Endothelial cell (in vitro differentiated cells): ENCODE data around the gene RABGEF1. TPM values are rescaled to one million over a fixed set of nuclear protein-coding genes. Genes with fewer than 3 reads are reported as not detected.
"Not testable (repeated sequence)": the region's sequence is repeated elsewhere in the genome, so short reads cannot be mapped to it uniquely, and the experiment has no call there.

ENCODE experiments used
- DNase-seq: peaks from one replicate; pipeline ENCODE4 v3.0.0; 2021; ENCODE audit warnings: low spot score
- H3K27ac Mint-ChIP-seq: one replicate; pipeline ENCODE4 v1.8.0; 2021; ENCODE audit warnings: mixed read lengths, inconsistent platforms; ENCODE audit not compliant: unreplicated experiment
- H3K27me3 Mint-ChIP-seq: one replicate; pipeline ENCODE4 v1.8.0; 2021; ENCODE audit warnings: mild to moderate bottlenecking, moderate library complexity, mixed read lengths, inconsistent platforms; ENCODE audit not compliant: unreplicated experiment
- H3K36me3 Mint-ChIP-seq: one replicate; pipeline ENCODE4 v1.8.0; 2021; ENCODE audit warnings: mild to moderate bottlenecking, low read depth, mixed read lengths, inconsistent platforms; ENCODE audit not compliant: unreplicated experiment
- H3K4me1 Mint-ChIP-seq: one replicate; pipeline ENCODE4 v1.8.0; 2021; ENCODE audit warnings: mild to moderate bottlenecking, mixed read lengths, inconsistent platforms; ENCODE audit not compliant: unreplicated experiment
- H3K4me3 Mint-ChIP-seq: one replicate; pipeline ENCODE4 v1.8.0; 2021; ENCODE audit warnings: mild to moderate bottlenecking, mixed read lengths, inconsistent platforms; ENCODE audit not compliant: unreplicated experiment
- H3K9me3 Mint-ChIP-seq: one replicate; pipeline ENCODE4 v1.8.0; 2021; ENCODE audit warnings: mixed read lengths, inconsistent platforms; ENCODE audit not compliant: unreplicated experiment
- total RNA-seq: library from RNA; stranded (reverse); fragmentation: NEBNext Ultra II Directional; extraction: Animal tissue kit (Norgen Biotek cat#: 25700); gene quantifications from one replicate; pipeline ENCODE4 v1.2.1, GENCODE V29; 2021; ENCODE audit not compliant: unreplicated experiment
- TF ChIP-seq, protein P1 (sequence below): fragments of 200-600 bp; sonication (generic); IDR thresholded peaks from one replicate; pipeline ENCODE4 v1.5.0; 2021; ENCODE audit warnings: antibody characterized with exemption; ENCODE audit not compliant: unreplicated experiment

The RABGEF1 gene
- total RNA-seq, 1 donor from 2014 or later, result 19.2 TPM

DNA sequence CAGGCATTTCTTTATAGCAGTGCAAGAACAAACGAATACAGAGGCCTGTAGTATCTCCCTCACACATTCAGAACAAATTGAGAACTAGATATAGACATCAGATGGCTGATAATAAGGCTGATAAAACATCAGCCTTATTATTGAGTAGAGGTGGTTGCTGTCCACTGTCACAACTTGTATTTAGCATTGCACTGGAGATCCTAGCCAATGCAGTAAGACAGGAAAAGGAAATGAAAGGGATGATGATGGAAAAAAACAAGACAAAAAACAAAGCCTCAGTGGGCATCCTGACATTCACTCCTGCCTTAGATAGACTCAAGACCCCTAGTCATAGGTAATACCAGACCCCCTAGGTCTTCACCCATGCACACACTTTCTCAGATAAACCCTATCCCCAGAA lies 4.7 kb upstream of the RABGEF1 start:
- peaks cover 16% of the 10 kb centered on the region for H3K36me3 Mint-ChIP-seq
- H3K27ac Mint-ChIP-seq, result no peak overlapping the region
- H3K4me3 Mint-ChIP-seq, result peak overlapping the region; percentile 76
- H3K9me3 Mint-ChIP-seq, result peaks cover 6% of the 10 kb centered on the region
- TF ChIP-seq, protein P1, sequence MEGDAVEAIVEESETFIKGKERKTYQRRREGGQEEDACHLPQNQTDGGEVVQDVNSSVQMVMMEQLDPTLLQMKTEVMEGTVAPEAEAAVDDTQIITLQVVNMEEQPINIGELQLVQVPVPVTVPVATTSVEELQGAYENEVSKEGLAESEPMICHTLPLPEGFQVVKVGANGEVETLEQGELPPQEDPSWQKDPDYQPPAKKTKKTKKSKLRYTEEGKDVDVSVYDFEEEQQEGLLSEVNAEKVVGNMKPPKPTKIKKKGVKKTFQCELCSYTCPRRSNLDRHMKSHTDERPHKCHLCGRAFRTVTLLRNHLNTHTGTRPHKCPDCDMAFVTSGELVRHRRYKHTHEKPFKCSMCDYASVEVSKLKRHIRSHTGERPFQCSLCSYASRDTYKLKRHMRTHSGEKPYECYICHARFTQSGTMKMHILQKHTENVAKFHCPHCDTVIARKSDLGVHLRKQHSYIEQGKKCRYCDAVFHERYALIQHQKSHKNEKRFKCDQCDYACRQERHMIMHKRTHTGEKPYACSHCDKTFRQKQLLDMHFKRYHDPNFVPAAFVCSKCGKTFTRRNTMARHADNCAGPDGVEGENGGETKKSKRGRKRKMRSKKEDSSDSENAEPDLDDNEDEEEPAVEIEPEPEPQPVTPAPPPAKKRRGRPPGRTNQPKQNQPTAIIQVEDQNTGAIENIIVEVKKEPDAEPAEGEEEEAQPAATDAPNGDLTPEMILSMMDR, result no peak
- no peak for DNase-seq
- peaks cover 7% of the 10 kb centered on the region for H3K27me3 Mint-ChIP-seq
- no peaks in the 10 kb centered on the region for H3K4me1 Mint-ChIP-seq

DNA sequence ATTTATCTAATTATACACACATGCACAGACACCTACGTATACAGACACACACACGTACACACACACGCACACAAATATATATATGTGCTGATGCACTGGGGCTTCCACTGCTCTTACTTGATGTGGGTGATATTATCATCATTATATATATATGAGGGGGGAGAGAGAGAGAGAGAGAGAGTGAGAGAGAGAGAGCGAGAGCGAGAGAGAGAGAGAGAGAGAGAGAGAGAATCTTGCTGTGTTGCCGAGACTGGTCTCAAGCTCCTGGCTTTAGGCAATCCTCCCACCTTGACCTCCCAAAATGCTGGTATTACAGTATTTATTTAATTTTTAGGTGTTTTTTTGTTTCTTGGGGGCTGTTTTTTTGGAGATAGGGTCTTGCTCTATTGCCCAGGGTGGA lies 3.6 kb upstream of the RABGEF1 start:
- H3K4me3 Mint-ChIP-seq, result no peak overlapping the region
- H3K4me1 Mint-ChIP-seq, result no peaks in the 10 kb centered on the region
- peaks cover 16% of the 10 kb centered on the region for H3K36me3 Mint-ChIP-seq
- TF ChIP-seq, protein P1, result no peak
- DNase-seq, result no peak
- peaks cover 6% of the 10 kb centered on the region for H3K9me3 Mint-ChIP-seq
- H3K27ac Mint-ChIP-seq, result no peak overlapping the region
- H3K27me3 Mint-ChIP-seq, result peaks cover 10% of the 10 kb centered on the region

DNA sequence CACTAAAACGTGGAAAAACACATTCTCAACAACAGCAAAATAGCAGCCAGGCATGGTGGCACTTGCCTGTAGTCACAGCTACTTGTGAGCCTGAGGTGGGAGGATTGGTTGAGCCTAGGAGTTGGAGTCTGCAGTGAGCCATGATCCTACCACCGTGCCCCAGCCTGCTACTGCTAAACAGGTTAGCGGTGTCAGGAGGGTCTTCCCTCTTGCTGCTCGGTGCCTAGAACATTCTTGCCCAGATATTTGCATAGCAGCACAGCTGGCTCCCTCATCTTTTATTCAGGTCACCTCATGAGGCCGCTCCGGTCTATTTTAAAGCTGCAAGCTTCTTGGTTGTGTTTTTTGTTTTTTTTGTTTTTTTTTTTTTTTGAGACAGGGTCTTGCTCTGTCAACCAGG lies 2.9 kb upstream of the RABGEF1 start:
- TF ChIP-seq, protein P1, result no peak

DNA sequence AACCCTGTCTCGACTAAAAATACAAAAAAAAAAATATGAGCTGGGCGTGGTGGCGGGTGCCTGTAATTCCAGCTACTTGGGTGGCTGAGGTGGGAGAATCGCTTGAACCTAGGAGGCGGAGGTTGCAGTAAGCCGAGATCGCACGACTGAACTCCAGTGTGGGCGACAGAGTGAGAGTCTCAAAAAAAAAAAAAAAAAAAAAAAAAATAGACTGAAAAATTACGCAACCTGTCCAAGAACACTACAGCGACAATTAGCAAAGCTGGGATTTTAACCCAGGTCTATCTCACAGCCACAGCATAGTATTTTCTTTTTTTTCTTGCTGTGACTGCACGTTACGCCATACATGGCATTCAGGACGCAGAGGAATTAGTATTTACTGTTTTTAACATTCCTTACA lies 1.1 kb upstream of the RABGEF1 start:
- Mint-ChIP-seq H3K4me1 (peaks cover 6% of the 10 kb centered on the region), H3K9me3 (peaks cover 6% of the 10 kb centered on the region), H3K27me3 (peaks cover 14% of the 10 kb centered on the region), H3K4me3 (peak overlapping the region; percentile 94), H3K27ac (peak overlapping the region; percentile 92), H3K36me3 (peaks cover 19% of the 10 kb centered on the region)
- TF ChIP-seq, protein P1, result no peak
- no peak for DNase-seq

More for the DNA sequence above, 2.9 kb upstream of the RABGEF1 start:
- Mint-ChIP-seq H3K4me1 (peaks cover 6% of the 10 kb centered on the region), H3K27ac (no peak overlapping the region), H3K27me3 (peaks cover 12% of the 10 kb centered on the region), H3K4me3 (no peak overlapping the region), H3K9me3 (peaks cover 6% of the 10 kb centered on the region), H3K36me3 (peaks cover 19% of the 10 kb centered on the region)
- DNase-seq, result no peak

DNA sequence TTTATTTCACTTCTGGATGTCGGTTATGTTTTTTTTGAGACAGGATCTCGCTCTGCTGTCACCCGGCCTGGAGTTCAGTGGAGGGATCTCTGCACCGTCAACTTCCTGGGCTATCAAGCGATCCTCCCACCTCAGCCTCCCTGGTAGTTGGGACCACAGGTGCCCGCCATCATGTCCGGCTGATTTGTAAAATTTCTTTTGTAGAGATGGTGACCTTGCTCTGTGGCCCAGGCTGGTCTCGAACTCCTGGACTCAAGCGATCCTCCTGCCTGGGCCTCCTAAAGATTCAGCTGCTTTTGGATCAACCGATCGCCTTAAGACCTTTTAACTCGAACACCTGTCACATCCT lies 606 bp upstream of the RABGEF1 start:
- peak; percentile 9 for DNase-seq
- peak overlapping the region; percentile 92 for H3K27ac Mint-ChIP-seq
- TF ChIP-seq, protein P1, result no peak
- peaks cover 6% of the 10 kb centered on the region for H3K9me3 Mint-ChIP-seq
- peak overlapping the region; percentile 94 for H3K4me3 Mint-ChIP-seq
- H3K4me1 Mint-ChIP-seq, result peaks cover 6% of the 10 kb centered on the region
- peaks cover 13% of the 10 kb centered on the region for H3K27me3 Mint-ChIP-seq
- H3K36me3 Mint-ChIP-seq, result peaks cover 19% of the 10 kb centered on the region

DNA sequence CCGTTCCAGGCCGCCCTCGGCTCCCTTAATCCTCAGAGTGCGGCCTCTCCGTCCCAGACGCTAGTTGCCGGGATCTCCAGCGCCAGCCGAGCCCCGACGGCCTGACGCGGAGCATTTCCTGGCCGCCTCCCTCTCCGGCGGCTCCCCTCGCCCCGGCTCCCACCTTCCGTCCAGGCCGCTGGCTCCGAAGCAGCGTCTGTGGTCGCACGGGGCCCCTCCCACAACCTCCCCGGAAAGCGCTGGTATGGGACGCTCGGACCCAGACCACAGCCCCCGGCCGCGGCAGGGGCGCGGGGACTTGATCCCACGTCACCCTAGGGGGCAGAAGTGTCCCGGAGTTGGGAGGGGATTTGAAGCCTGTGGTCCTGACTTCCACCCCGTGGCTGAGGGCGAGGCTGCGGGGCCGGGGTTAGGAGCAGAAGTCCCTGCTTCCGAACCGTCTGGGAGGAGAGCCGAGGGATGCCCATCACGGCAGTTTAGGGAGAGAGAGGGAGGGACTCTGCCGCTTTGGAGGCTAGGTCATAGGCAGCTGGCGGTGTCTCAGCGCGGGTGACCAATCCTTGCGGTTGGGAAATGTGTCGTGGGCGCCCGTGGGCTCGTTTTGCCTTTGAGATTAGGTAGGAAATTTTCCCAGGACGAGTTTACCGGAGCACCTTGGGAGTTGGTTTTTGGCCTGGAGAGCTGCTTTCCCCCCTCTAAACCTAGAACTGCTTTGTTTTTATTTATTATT lies 612 bp downstream of the RABGEF1 start:
- peak overlapping the region; percentile 78 for H3K27ac Mint-ChIP-seq
- peak; percentile 58 for DNase-seq
- H3K4me3 Mint-ChIP-seq, result peak overlapping the region; percentile 94
- not testable (repeated sequence) for H3K9me3 Mint-ChIP-seq, H3K36me3 Mint-ChIP-seq, H3K4me1 Mint-ChIP-seq
- H3K27me3 Mint-ChIP-seq, result peaks cover 12% of the 10 kb centered on the region
